Coronary artery (tissue), 2 donors: ENCODE data around the gene TDRD10.

Experiments
- DNase-seq: peaks from one replicate; pipeline ENCODE4 v3.0.0-alpha.2; 2017; ENCODE audit warnings: low spot score
- H3K27ac ChIP-seq, 2 donors: fragments of 200-600 bp; sonication (generic); one replicate each; pipeline ENCODE4 v1.5.1; 2016 to 2019
- H3K4me3 ChIP-seq: fragments of 200-600 bp; sonication (generic); 2 replicates; pipeline ENCODE4 v1.5.1; 2016; ENCODE audit warnings: mild to moderate bottlenecking, moderate library complexity
- TF ChIP-seq, protein P1 (sequence below): fragments of 200-600 bp; sonication (generic); IDR thresholded peaks from one replicate; pipeline ENCODE4 v1.5.1; 2019; ENCODE audit warnings: antibody characterized with exemption

TDRD10 gene

DNA sequence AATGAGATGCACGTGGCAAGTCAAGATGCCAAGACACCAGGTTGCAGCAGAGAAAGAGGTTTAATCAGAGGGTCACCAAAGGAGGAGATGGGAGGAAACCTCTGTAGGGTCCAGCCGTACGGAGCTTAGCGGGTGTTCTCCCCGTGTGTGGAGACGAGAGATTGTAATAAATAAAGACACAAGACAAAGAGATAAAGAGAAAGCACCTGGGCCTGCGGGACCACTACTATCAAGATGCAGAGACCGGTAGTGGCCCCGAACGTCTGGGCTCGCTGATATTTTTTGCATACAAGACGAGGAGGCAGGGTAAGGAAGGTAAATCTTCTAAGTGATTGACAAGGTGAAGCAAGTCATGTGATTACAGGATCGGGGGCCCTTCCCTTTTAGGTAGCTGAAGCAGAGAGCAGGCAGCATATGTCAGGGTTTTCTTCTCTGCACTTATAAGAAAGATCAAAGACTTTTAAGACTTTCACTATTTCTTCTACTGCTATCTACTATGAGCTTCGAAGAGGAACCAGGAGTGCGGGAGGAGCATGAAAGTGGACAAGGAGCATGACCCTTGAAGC is 41.2 kb upstream of the TDRD10 start:
- DNase-seq: peak; percentile 58
- TF ChIP-seq, protein P1, sequence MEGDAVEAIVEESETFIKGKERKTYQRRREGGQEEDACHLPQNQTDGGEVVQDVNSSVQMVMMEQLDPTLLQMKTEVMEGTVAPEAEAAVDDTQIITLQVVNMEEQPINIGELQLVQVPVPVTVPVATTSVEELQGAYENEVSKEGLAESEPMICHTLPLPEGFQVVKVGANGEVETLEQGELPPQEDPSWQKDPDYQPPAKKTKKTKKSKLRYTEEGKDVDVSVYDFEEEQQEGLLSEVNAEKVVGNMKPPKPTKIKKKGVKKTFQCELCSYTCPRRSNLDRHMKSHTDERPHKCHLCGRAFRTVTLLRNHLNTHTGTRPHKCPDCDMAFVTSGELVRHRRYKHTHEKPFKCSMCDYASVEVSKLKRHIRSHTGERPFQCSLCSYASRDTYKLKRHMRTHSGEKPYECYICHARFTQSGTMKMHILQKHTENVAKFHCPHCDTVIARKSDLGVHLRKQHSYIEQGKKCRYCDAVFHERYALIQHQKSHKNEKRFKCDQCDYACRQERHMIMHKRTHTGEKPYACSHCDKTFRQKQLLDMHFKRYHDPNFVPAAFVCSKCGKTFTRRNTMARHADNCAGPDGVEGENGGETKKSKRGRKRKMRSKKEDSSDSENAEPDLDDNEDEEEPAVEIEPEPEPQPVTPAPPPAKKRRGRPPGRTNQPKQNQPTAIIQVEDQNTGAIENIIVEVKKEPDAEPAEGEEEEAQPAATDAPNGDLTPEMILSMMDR: no peak
- no peak overlapping the region for H3K27ac ChIP-seq

DNA sequence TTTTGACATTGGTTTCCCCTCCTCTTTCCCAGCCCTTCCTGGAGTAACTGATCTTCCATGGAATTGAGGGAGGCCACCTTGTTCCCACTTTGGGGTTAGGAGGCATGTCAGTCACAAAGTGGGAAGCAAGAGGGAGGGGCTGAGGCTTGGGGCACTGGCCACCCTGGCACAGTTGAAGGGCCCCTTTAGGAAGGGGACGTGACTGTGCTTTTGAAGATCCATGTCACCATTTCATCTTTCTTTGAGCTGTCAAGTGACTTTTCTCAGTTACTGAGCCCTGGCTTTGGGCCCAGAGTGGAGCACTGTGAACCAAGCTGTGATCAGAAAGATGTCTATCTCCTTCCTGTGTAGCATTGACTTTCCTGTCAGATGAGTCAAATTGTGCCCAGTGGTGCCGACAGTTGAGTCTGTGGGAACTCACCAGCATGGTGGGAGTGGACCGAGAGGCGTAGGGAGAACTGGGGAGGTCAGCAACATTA is 38.5 kb upstream of the TDRD10 start:
- TF ChIP-seq, protein P1: no peak
- no peak overlapping the region for H3K4me3 ChIP-seq
- H3K27ac ChIP-seq: peak overlapping the region in 1 of 2 donors; percentile 78
- DNase-seq: peak; percentile 67

More for the DNA sequence above, 41.2 kb upstream of the TDRD10 start:
- H3K4me3 ChIP-seq: no peak overlapping the region

DNA sequence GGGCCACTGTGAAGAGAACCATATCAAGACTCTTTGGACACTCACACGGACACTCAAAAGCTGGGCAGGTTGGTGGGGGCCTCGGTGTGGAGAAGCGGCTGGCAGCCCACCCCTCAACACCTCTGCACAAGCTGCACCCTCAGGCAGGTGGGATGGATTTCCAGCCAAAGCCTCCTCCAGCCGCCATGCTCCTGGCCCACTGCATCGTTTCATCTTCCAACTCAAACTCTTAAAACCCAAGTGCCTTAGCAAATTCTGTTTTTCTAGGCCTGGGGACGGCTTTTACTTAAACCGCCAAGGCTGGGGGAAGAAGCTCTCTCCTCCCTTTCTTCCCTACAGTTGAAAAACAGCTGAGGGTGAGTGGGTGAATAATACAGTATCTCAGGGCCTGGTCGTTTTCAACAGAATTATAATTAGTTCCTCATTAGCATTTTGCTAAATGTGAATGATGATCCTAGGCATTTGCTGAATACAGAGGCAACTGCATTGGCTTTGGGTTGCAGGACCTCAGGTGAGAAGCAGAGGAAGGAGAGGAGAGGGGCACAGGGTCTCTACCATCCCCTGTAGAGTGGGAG is 36.3 kb upstream of the TDRD10 start:
- DNase-seq: no peak

DNA sequence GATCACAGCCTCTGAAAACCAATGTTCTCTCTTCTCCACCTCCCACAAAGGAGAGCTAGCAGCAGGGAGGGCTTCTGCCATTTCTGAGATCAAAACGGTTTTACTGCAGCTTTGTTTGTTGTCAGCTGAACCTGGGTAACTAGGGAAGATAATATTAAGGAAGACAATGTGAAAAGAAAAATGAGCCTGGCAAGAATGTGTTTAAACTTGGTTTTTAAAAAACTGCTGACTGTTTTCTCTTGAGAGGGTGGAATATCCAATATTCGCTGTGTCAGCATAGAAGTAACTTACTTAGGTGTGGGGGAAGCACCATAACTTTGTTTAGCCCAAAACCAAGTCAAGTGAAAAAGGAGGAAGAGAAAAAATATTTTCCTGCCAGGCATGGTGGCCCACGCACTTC is 35.8 kb upstream of the TDRD10 start:
- TF ChIP-seq, protein P1: no peak
- Histone ChIP-seq H3K4me3 (no peak overlapping the region), H3K27ac (peak overlapping the region in 1 of 2 donors; percentile 35)
- no peak for DNase-seq

More for the DNA sequence above, 36.3 kb upstream of the TDRD10 start:
- peak overlapping the region in 1 of 2 donors; percentile 35 for H3K27ac ChIP-seq
- TF ChIP-seq, protein P1: no peak
- no peak overlapping the region for H3K4me3 ChIP-seq

DNA sequence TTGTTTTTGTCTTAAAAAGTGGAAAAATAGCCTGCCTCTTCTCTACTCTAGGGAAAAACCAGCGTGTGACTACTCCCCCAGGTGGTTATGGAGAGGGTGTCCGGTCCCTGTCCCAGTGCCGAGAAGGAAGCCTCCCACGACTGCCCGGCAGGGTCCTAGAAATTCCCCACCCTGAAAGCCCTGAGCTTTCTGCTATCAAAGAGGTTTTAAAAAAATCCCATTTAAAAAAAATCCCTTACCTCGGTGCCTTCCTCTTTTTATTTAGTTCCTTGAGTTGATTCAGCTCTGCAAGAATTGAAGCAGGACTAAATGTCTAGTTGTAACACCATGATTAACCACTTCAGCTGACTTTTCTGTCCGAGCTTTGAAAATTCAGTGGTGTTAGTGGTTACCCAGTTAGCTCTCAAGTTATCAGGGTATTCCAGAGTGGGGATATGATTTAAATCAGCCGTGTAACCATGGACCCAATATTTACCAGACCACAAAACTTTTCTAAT is 35.0 kb upstream of the TDRD10 start:
- no peak overlapping the region for H3K4me3 ChIP-seq
- no peak overlapping the region for H3K27ac ChIP-seq
- DNase-seq: no peak
- TF ChIP-seq, protein P1: no peak

DNA sequence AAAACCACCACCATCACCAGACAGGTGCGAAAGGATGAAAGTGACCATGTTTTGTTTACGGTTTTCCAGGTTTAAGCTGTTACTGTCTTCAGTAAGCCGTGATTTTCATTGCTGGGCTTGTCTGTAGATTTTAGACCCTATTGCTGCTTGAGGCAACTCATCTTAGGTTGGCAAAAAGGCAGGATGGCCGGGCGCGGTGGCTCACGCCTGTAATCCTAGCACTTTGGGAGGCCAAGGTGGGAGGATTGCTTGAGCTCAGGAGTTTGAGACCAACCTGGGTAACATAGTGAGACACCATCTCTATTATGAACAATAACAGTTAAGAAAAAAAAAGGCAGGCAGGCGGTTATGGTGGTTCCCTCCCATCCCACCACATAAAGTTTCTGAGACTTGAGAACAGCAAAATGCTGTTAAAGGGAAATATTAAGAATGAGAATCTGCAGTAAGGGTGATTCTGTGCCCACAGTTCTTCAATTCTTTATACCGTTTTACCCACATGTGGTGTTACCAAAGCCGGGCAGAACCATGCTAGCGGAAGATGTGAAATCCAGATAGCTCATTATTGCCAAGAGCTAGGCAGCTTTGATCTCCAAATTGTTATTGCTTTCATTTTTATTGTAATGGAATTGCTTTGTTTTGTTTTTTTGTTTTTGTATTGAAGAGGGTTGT is 34.5 kb upstream of the TDRD10 start:
- H3K4me3 ChIP-seq: no peak overlapping the region
- H3K27ac ChIP-seq: no peak overlapping the region
- no peak for DNase-seq
- TF ChIP-seq, protein P1: no peak
